Panc1 (cell line): Measurements from ENCODE around the gene FBXO46.

Experiments used
- POLR2AphosphoS5 ChIP-seq: IDR thresholded peaks from 2 replicates; pipeline ENCODE4 v1.6.1; 2012; ENCODE audit warnings: mild to moderate bottlenecking, low read depth, low read length, moderate library complexity
- SIN3A ChIP-seq: IDR thresholded peaks from 2 replicates; pipeline ENCODE4 v1.6.1; 2012; ENCODE audit warnings: low read depth, mild to moderate bottlenecking, low read length, moderate library complexity, borderline replicate concordance; ENCODE audit not compliant: insufficient read depth
- TCF7L2 ChIP-seq: IDR thresholded peaks from 2 replicates; pipeline ENCODE4 v1.6.1; 2011; ENCODE audit warnings: mild to moderate bottlenecking, low read depth, low read length, inconsistent platforms
- TF ChIP-seq, protein P1 (sequence below): fragments of 450-650 bp; IDR thresholded peaks from 2 replicates; pipeline ENCODE4 v1.5.1; 2017; ENCODE audit warnings: mild to moderate bottlenecking
- TF ChIP-seq, protein P2 (sequence below), 2 experiments: IDR thresholded peaks; 2 replicates each; pipeline ENCODE4 v1.6.1; 2011 to 2012; ENCODE audit warnings: low read depth in 2 of 2, control low read depth in 1 of 2, low read length in 1 of 2, mild to moderate bottlenecking in 1 of 2, moderate library complexity in 1 of 2; ENCODE audit not compliant: insufficient read depth in 1 of 2

DNA sequence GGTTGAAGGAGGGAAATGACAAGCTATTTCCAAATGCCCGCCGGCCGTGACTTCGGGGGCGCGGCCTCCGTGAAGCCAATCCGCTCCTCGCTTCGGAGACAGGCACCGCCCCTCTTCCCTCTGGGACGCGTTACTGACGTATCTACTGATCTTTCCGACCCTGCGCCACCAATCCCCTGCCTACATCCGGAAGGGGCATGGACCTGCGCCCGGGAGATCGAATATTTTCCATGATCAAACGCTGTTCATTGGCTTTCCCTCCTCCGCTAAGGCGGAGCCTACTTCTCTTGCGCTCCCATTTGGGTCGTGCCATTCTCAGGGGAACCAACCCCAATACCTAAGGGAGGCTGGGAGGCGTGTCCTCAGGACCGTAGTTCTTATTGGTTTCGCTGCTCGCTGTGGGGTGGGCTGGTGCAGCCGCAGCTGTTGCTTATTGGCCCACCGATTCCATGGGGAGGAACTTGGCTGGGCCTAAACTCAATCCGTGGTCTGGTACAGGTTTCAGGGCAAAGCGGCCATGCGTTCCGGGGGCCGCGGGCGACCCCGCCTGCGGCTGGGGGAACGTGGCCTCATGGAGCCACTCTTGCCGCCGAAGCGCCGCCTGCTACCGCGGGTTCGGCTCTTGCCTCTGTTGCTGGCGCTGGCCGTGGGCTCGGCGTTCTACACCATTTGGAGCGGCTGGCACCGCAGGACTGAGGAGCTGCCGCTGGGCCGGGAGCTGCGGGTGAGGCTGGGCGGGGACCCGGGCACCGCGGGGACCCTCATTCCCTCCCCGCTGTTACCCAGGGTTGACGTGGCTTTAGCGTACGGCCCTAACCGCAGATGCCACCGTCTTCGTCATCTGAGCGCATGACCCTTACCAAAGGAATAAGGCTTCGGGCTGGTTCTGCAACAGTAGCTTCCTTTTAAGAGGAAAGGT, 38.2 kb downstream of the FBXO46 start, which contains the start of gene QPCTL:
- TF ChIP-seq, protein P1, sequence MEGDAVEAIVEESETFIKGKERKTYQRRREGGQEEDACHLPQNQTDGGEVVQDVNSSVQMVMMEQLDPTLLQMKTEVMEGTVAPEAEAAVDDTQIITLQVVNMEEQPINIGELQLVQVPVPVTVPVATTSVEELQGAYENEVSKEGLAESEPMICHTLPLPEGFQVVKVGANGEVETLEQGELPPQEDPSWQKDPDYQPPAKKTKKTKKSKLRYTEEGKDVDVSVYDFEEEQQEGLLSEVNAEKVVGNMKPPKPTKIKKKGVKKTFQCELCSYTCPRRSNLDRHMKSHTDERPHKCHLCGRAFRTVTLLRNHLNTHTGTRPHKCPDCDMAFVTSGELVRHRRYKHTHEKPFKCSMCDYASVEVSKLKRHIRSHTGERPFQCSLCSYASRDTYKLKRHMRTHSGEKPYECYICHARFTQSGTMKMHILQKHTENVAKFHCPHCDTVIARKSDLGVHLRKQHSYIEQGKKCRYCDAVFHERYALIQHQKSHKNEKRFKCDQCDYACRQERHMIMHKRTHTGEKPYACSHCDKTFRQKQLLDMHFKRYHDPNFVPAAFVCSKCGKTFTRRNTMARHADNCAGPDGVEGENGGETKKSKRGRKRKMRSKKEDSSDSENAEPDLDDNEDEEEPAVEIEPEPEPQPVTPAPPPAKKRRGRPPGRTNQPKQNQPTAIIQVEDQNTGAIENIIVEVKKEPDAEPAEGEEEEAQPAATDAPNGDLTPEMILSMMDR: no peak
- no peak; the same call in 1 of the 2 replicates for TF ChIP-seq POLR2AphosphoS5
- TF ChIP-seq TCF7L2: peak; percentile 97
- TF ChIP-seq SIN3A: no peak
- TF ChIP-seq, protein P2, sequence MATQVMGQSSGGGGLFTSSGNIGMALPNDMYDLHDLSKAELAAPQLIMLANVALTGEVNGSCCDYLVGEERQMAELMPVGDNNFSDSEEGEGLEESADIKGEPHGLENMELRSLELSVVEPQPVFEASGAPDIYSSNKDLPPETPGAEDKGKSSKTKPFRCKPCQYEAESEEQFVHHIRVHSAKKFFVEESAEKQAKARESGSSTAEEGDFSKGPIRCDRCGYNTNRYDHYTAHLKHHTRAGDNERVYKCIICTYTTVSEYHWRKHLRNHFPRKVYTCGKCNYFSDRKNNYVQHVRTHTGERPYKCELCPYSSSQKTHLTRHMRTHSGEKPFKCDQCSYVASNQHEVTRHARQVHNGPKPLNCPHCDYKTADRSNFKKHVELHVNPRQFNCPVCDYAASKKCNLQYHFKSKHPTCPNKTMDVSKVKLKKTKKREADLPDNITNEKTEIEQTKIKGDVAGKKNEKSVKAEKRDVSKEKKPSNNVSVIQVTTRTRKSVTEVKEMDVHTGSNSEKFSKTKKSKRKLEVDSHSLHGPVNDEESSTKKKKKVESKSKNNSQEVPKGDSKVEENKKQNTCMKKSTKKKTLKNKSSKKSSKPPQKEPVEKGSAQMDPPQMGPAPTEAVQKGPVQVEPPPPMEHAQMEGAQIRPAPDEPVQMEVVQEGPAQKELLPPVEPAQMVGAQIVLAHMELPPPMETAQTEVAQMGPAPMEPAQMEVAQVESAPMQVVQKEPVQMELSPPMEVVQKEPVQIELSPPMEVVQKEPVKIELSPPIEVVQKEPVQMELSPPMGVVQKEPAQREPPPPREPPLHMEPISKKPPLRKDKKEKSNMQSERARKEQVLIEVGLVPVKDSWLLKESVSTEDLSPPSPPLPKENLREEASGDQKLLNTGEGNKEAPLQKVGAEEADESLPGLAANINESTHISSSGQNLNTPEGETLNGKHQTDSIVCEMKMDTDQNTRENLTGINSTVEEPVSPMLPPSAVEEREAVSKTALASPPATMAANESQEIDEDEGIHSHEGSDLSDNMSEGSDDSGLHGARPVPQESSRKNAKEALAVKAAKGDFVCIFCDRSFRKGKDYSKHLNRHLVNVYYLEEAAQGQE (IDR thresholded peaks at IDR 0.05; ENCODE audit: insufficient read depth in 1 of 2, low read depth in 2 of 2, low read length in 1 of 2): no peak
